K562 (cell line): ENCODE results near the gene HOXB4. TPM values are rescaled to one million over a fixed set of nuclear protein-coding genes. Genes with fewer than 3 reads are reported as not detected.

ENCODE experiments used
- AFF1 ChIP-seq, 2 experiments: fragments of 450-650 bp; IDR thresholded peaks; 2 replicates each; pipeline ENCODE4 v1.6.1; 2018; ENCODE audit warnings: mild to moderate bottlenecking in 2 of 2, low read depth in 1 of 2; ENCODE audit not compliant: partially characterized antibody in 2 of 2
- ATF7 ChIP-seq: fragments of 450-650 bp; IDR thresholded peaks from 2 replicates; pipeline ENCODE4 v1.7.1; 2014; ENCODE audit warnings: mild to moderate bottlenecking, moderate library complexity
- GABPB1 ChIP-seq: sonication (generic); formaldehyde crosslinking; IDR thresholded peaks from 2 replicates; pipeline ENCODE4 v1.8.0; 2022; ENCODE audit warnings: mild to moderate bottlenecking, missing genetic modification reagents
- LARP7 ChIP-seq: fragments of 450-650 bp; IDR thresholded peaks from 2 replicates; pipeline ENCODE4 v1.6.1; 2016
- LCOR ChIP-seq: sonication (generic); formaldehyde crosslinking; IDR thresholded peaks from 2 replicates; pipeline ENCODE4 v1.8.0; 2022; ENCODE audit warnings: mild to moderate bottlenecking, missing genetic modification reagents
- POLR2A ChIP-seq: fragments of 450-650 bp; conservative IDR thresholded peaks from 2 replicates; pipeline ENCODE4 v1.6.1; 2016
- POLR2G ChIP-seq: fragments of 200-400 bp; formaldehyde crosslinking; IDR thresholded peaks from 2 replicates; pipeline ENCODE4 v1.6.1; 2017; ENCODE audit warnings: low read depth, mild to moderate bottlenecking, antibody characterized with exemption, low read length, moderate library complexity
- SAFB2 ChIP-seq: fragments of 200-400 bp; formaldehyde crosslinking; IDR thresholded peaks from 2 replicates; pipeline ENCODE4 v1.6.1; 2018; ENCODE audit warnings: borderline replicate concordance, low read length, low read depth, moderate library complexity; ENCODE audit not compliant: severe bottlenecking
- ZBTB17 ChIP-seq: fragments of 450-650 bp; formaldehyde crosslinking; IDR thresholded peaks from 2 replicates; pipeline ENCODE4 v1.4.0; 2020; ENCODE audit warnings: mild to moderate bottlenecking
- ZBTB40 ChIP-seq, 2 experiments: fragments of 450-650 bp in 1 of 2; sonication (generic) in 1 of 2; formaldehyde crosslinking in 1 of 2; IDR thresholded peaks; 2 replicates each; pipeline versions ENCODE4 v1.7.1 to v1.9.0; 2016 to 2022; ENCODE audit warnings: inconsistent platforms in 1 of 2, mild to moderate bottlenecking in 1 of 2, missing genetic modification reagents in 1 of 2
- ZNF436 ChIP-seq: fragments of 250-450, 450-650 bp; sonication (Bioruptor Pico); formaldehyde crosslinking; IDR thresholded peaks from 2 replicates; pipeline ENCODE4 v1.7.0; 2020; ENCODE audit warnings: mild to moderate bottlenecking
- polyA plus RNA-seq, 8 experiments: library from polyadenylated mRNA; depleted of rRNA in 4 of 8; stranded (reverse) in 5 of 8; unstranded in 3 of 8; fragments of >200 nt; fragmentation: Nextera tagmentation in 2 of 8; fragmentation: Illumina TruSeq in 1 of 8; extraction: Ambion mirVana in 2 of 8; extraction: Trizol in 1 of 8; gene quantifications; 2 replicates each; pipeline versions ENCODE4 v1.2.1 to v1.2.3, GENCODE V29; 2011 to 2014; ENCODE audit warnings: inconsistent platforms in 1 of 8, missing spikeins in 1 of 8
- total RNA-seq, 7 experiments: library from RNA; depleted of rRNA in 6 of 7; stranded (reverse); fragments of >200 nt in 6 of 7; fragmentation: Illumina TruSeq in 2 of 7; extraction: Trizol in 2 of 7; gene quantifications; 2 replicates each; pipeline versions ENCODE4 v1.2.1 to v1.2.3, GENCODE V29; 2011 to 2021; ENCODE audit warnings: low replicate concordance in 1 of 7

HOXB4 gene
- total and polyA plus RNA-seq, 9 of the 15 experiments (the other 6 are each of a cell fraction or from before 2014, with no cell fraction given) = 1.6 to 34.9 (median 14.9) TPM

GRCh38 chr17:48555258-48556228, 22.6 kb downstream of the HOXB4 start (continued):
- no peak; the same call in 1 of the 2 replicates for TF ChIP-seq GABPB1 (CRISPR knock-in tag)
- TF ChIP-seq POLR2A = 0 out of 2 replicates have a peak, but pooled peaks have one; percentile 41
- peak; percentile 57 to 75 for TF ChIP-seq AFF1 (IDR thresholded peaks at IDR 0.05; ENCODE audit: low read depth in 1 of 2, partially characterized antibody in 2 of 2)
- no peak for TF ChIP-seq ZNF436 (CRISPR knock-in tag)
- TF ChIP-seq ZBTB40 (IDR thresholded peaks at IDR 0.05) = no peak
- no peak for TF ChIP-seq ZBTB40 (CRISPR knock-in tag; IDR thresholded peaks at IDR 0.05)
- no peak for TF ChIP-seq LCOR (CRISPR knock-in tag)
- no peak for TF ChIP-seq SAFB2
- TF ChIP-seq ZBTB17 (CRISPR knock-in tag) = no peak
- peak; percentile 41; the same call in 1 of the 2 replicates for TF ChIP-seq POLR2G
- TF ChIP-seq ATF7 = peak; percentile 92
- peak; percentile 88; the same call in 1 of the 2 replicates for TF ChIP-seq LARP7
